Fibroblast of lung (primary cell): ENCODE data around the gene MAGEF1. TPM values are rescaled to one million over a fixed set of nuclear protein-coding genes. Genes with fewer than 3 reads are reported as not detected.

Experiments
- DNase-seq, 2 donors: peaks; one replicate each; pipeline versions ENCODE4 v3.0.0 to v3.0.0-alpha.2; 2010; ENCODE audit warnings: low read depth in 2 of 2
- H2AFZ ChIP-seq: 2 replicates; pipeline ENCODE4 v1.5.1; 2012; ENCODE audit warnings: low read length, control low read depth, inconsistent platforms
- H3K27ac ChIP-seq: 2 replicates; pipeline ENCODE4 v1.5.1; 2011; ENCODE audit warnings: low read length, control low read depth; ENCODE audit not compliant: insufficient read depth
- H3K27me3 ChIP-seq: 2 replicates; pipeline ENCODE4 v1.5.1; 2011; ENCODE audit warnings: mild to moderate bottlenecking, low read length; ENCODE audit not compliant: control insufficient read depth, insufficient read depth
- H3K36me3 ChIP-seq: 2 replicates; pipeline ENCODE4 v1.5.1; 2011; ENCODE audit warnings: low read length; ENCODE audit not compliant: control insufficient read depth, insufficient read depth
- H3K4me1 ChIP-seq: 2 replicates; pipeline ENCODE4 v1.5.1; 2011; ENCODE audit warnings: low read length; ENCODE audit not compliant: control insufficient read depth, insufficient read depth; ENCODE audit errors: extremely low read depth
- H3K4me2 ChIP-seq: 2 replicates; pipeline ENCODE4 v1.5.1; 2011; ENCODE audit warnings: low read length, control low read depth; ENCODE audit not compliant: insufficient read depth; ENCODE audit errors: extremely low read depth
- H3K4me3 ChIP-seq, 4 experiments: fragments of 200-600 bp in 1 of 4; sonication (generic) in 1 of 4; replicated peaks in 1 of 4; 2 replicates each; pipeline ENCODE4 v1.5.1; 2011 to 2016; ENCODE audit warnings: low read length in 4 of 4, low read depth in 3 of 4, mild to moderate bottlenecking in 3 of 4, control low read depth in 2 of 4, inconsistent platforms in 1 of 4, mixed read lengths in 1 of 4; ENCODE audit not compliant: insufficient read depth in 1 of 4; ENCODE audit errors: control extremely low read depth in 1 of 4
- H3K79me2 ChIP-seq: 2 replicates; pipeline ENCODE4 v1.5.1; 2012; ENCODE audit warnings: mild to moderate bottlenecking, low read length, inconsistent platforms; ENCODE audit not compliant: control insufficient read depth, insufficient read depth
- H3K9ac ChIP-seq: 2 replicates; pipeline ENCODE4 v1.5.1; 2011; ENCODE audit warnings: mild to moderate bottlenecking, low read length, control low read depth; ENCODE audit not compliant: insufficient read depth
- H3K9me3 ChIP-seq: 2 replicates; pipeline ENCODE4 v1.5.1; 2012; ENCODE audit warnings: low read depth, low read length; ENCODE audit not compliant: control insufficient read depth, insufficient read depth
- H4K20me1 ChIP-seq: 2 replicates; pipeline ENCODE4 v1.5.1; 2011; ENCODE audit warnings: low read length; ENCODE audit not compliant: control insufficient read depth, insufficient read depth; ENCODE audit errors: extremely low read depth
- CTCF ChIP-seq, 2 donors: IDR thresholded peaks in 1 of 2; conservative IDR thresholded peaks in 1 of 2; 1 replicate in 1 of 2; 2 replicates in 1 of 2; pipeline ENCODE4 v1.5.1; 2011 to 2012; ENCODE audit warnings: low read length in 2 of 2, control low read depth in 1 of 2, inconsistent platforms in 1 of 2, low read depth in 1 of 2, mild to moderate bottlenecking in 1 of 2
- EZH2 ChIP-seq: IDR thresholded peaks from 2 replicates; pipeline ENCODE4 v1.5.1; 2012; ENCODE audit warnings: low read length, control low read depth, mild to moderate bottlenecking; ENCODE audit errors: missing control alignments
- polyA plus RNA-seq, 2 donors: library from polyadenylated mRNA; depleted of rRNA in 1 of 2; stranded (reverse) in 1 of 2; unstranded in 1 of 2; fragments of >200 nt; gene quantifications; 2 replicates each; pipeline ENCODE4 v1.2.1, GENCODE V29; 2011 to 2012; ENCODE audit warnings: missing spikeins in 1 of 2
- total RNA-seq: library from RNA; depleted of rRNA; stranded (reverse); fragments of >200 nt; gene quantifications from 2 replicates; pipeline ENCODE4 v1.2.1, GENCODE V29; 2014

Gene MAGEF1
- total and polyA plus RNA-seq, 2 donors (not counting 1 experiment from before 2014, with no cell fraction given), result 21.5 to 22.6 TPM

GRCh38 chr3:184663356-184663755 is 48.5 kb downstream of the MAGEF1 start:
- Histone ChIP-seq H3K4me3 (no peak overlapping the region), H3K27me3 (peaks cover 4% of the 10 kb centered on the region), H3K4me2 (no peak overlapping the region), H3K9me3 (no peaks in the 10 kb centered on the region), H3K9ac (no peak overlapping the region), H3K27ac (no peak overlapping the region), H3K4me1 (no peaks in the 10 kb centered on the region), H4K20me1 (no peaks in the 10 kb centered on the region), H3K36me3 (no peaks in the 10 kb centered on the region), H2AFZ (no peak overlapping the region), H3K79me2 (no peaks in the 10 kb centered on the region)
- TF ChIP-seq CTCF (conservative IDR thresholded peaks at IDR 0.05 in 1 of 2, IDR thresholded peaks at IDR 0.05 in 1 of 2; ENCODE audit: low read depth in 1 of 2, low read length in 2 of 2) (no peak), EZH2 (no peak)
- no peak for DNase-seq

- Histone ChIP-seq H3K4me1 (no peaks in the 10 kb centered on the region), H3K9me3 (no peaks in the 10 kb centered on the region), H3K4me2 (no peak overlapping the region), H3K4me3 (no peak overlapping the region), H3K9ac (no peak overlapping the region), H4K20me1 (no peaks in the 10 kb centered on the region), H3K79me2 (no peaks in the 10 kb centered on the region), H3K27ac (no peak overlapping the region), H3K36me3 (no peaks in the 10 kb centered on the region), H2AFZ (no peak overlapping the region), H3K27me3 (peaks cover 4% of the 10 kb centered on the region)
- TF ChIP-seq EZH2 (no peak), CTCF (conservative IDR thresholded peaks at IDR 0.05 in 1 of 2, IDR thresholded peaks at IDR 0.05 in 1 of 2; ENCODE audit: low read depth in 1 of 2, low read length in 2 of 2) (no peak)
- DNase-seq, result peak in 1 of 2 donors; percentile 14
Observed at GRCh38 chr3:184662187-184662586, 49.7 kb downstream of the MAGEF1 start.

GRCh38 chr3:184660931-184661330 is 50.9 kb downstream of the MAGEF1 start:
- H3K79me2 ChIP-seq, result no peaks in the 10 kb centered on the region
- TF ChIP-seq EZH2 (no peak), CTCF (conservative IDR thresholded peaks at IDR 0.05 in 1 of 2, IDR thresholded peaks at IDR 0.05 in 1 of 2; ENCODE audit: low read depth in 1 of 2, low read length in 2 of 2) (no peak)
- no peak overlapping the region for H3K4me2 ChIP-seq
- no peak for DNase-seq
- H3K27me3 ChIP-seq, result peaks cover 4% of the 10 kb centered on the region
- H2AFZ ChIP-seq, result no peak overlapping the region
- H3K27ac ChIP-seq, result no peak overlapping the region
- H3K9ac ChIP-seq, result no peak overlapping the region
- H4K20me1 ChIP-seq, result no peaks in the 10 kb centered on the region
- H3K4me3 ChIP-seq, result no peak overlapping the region
- no peaks in the 10 kb centered on the region for H3K9me3 ChIP-seq
- no peaks in the 10 kb centered on the region for H3K4me1 ChIP-seq
- no peaks in the 10 kb centered on the region for H3K36me3 ChIP-seq

Other genes starting within 250 kb of the MAGEF1 start
- gene EPHB3, start 150.3 kb downstream of the MAGEF1 start, total RNA-seq, result 3.9 and 7.6 TPM in 2 replicates
- 1.6 and 2.2 TPM in 2 replicates for gene EPHB3, start 150.3 kb downstream of the MAGEF1 start, polyA plus RNA-seq
- gene VPS8, start 100.1 kb upstream of the MAGEF1 start, total RNA-seq, result 78.6 and 99.4 TPM in 2 replicates
- 21.4 and 24.9 TPM in 2 replicates for gene VPS8, start 100.1 kb upstream of the MAGEF1 start, polyA plus RNA-seq